ENCODE results near the gene KIF16B. TPM values are rescaled to one million over a fixed set of nuclear protein-coding genes. Genes with fewer than 3 reads are reported as not detected.

Gene KIF16B
- total RNA-seq, 1 experiment from 2014 or later, result 7.6 TPM

DNA sequence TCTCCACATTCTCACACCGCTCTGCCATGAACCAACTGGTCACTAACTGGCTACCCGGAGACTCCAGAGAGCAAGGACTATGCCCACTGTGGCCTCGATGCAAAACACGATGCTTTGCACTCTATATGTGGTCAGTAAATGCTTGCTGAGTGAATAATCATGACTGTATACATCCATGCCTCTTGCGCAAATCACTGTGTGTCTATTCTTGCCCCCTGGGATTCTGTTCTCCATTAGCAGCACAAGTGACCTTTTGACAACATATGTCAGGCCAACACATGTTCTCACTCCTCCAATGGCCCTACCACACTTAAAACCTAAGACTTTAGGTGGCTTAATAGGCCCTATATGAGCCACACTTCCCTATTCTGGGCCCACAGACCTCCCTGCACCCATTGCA, 16.9 kb downstream of the KIF16B start (continued):
- TF ChIP-seq, protein P1, sequence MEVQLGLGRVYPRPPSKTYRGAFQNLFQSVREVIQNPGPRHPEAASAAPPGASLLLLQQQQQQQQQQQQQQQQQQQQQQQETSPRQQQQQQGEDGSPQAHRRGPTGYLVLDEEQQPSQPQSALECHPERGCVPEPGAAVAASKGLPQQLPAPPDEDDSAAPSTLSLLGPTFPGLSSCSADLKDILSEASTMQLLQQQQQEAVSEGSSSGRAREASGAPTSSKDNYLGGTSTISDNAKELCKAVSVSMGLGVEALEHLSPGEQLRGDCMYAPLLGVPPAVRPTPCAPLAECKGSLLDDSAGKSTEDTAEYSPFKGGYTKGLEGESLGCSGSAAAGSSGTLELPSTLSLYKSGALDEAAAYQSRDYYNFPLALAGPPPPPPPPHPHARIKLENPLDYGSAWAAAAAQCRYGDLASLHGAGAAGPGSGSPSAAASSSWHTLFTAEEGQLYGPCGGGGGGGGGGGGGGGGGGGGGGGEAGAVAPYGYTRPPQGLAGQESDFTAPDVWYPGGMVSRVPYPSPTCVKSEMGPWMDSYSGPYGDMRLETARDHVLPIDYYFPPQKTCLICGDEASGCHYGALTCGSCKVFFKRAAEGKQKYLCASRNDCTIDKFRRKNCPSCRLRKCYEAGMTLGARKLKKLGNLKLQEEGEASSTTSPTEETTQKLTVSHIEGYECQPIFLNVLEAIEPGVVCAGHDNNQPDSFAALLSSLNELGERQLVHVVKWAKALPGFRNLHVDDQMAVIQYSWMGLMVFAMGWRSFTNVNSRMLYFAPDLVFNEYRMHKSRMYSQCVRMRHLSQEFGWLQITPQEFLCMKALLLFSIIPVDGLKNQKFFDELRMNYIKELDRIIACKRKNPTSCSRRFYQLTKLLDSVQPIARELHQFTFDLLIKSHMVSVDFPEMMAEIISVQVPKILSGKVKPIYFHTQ (CRISPR knock-in tag; IDR thresholded peaks at IDR 0.05), result no peak
- TF ChIP-seq, protein P2, sequence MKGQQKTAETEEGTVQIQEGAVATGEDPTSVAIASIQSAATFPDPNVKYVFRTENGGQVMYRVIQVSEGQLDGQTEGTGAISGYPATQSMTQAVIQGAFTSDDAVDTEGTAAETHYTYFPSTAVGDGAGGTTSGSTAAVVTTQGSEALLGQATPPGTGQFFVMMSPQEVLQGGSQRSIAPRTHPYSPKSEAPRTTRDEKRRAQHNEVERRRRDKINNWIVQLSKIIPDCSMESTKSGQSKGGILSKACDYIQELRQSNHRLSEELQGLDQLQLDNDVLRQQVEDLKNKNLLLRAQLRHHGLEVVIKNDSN (CRISPR knock-in tag; IDR thresholded peaks at IDR 0.05), result no peak
- TF ChIP-seq ETV6 (CRISPR knock-in tag; IDR thresholded peaks at IDR 0.05) (no peak), FOXK1 (CRISPR knock-in tag; IDR thresholded peaks at IDR 0.05) (no peak), JAZF1 (CRISPR knock-in tag; IDR thresholded peaks at IDR 0.05) (no peak), CREM (CRISPR knock-in tag; IDR thresholded peaks at IDR 0.05) (no peak)

DNA sequence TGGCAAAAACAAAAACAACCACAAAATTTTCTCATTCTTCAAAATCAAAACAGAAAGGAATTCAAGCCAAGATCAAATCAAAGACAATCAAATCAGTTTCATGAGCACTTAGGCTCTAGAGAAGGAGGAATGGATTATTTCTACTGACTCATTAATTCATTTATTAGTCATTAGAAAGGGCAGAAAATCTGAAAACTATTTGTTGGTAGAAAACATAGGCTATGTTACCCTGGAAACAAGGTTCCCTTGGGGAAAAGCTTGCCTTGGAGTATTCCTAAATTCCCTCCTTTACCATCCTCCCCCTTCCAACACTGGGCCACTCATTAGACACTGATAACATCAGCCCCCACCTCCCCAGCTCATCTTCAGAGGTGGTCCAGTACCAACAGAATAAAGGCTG, 17.5 kb downstream of the KIF16B start:
- ChIA-PET POLR2A (no interaction called here), CTCF (no interaction called here)
- H3K9me3 Mint-ChIP-seq, result peaks cover 17% of the 10 kb centered on the region
- no peaks in the 10 kb centered on the region for H3K27me3 Mint-ChIP-seq (ENCODE audit: low read depth)
- TF ChIP-seq, protein P3, sequence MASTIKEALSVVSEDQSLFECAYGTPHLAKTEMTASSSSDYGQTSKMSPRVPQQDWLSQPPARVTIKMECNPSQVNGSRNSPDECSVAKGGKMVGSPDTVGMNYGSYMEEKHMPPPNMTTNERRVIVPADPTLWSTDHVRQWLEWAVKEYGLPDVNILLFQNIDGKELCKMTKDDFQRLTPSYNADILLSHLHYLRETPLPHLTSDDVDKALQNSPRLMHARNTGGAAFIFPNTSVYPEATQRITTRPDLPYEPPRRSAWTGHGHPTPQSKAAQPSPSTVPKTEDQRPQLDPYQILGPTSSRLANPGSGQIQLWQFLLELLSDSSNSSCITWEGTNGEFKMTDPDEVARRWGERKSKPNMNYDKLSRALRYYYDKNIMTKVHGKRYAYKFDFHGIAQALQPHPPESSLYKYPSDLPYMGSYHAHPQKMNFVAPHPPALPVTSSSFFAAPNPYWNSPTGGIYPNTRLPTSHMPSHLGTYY (CRISPR knock-in tag; IDR thresholded peaks at IDR 0.05), result no peak
- TF ChIP-seq SMAD4 (CRISPR knock-in tag; IDR thresholded peaks at IDR 0.05) (no peak), FOXK1 (CRISPR knock-in tag; IDR thresholded peaks at IDR 0.05) (no peak), ELF4 (CRISPR knock-in tag; IDR thresholded peaks at IDR 0.05; ENCODE audit: low read depth) (no peak), ZNF138 (CRISPR knock-in tag; conservative IDR thresholded peaks at IDR 0.05) (no peak), SMAD3 (CRISPR knock-in tag; IDR thresholded peaks at IDR 0.05; ENCODE audit: borderline replicate concordance) (no peak), SOX15 (CRISPR knock-in tag; IDR thresholded peaks at IDR 0.05) (no peak)
- TF ChIP-seq, protein P4, sequence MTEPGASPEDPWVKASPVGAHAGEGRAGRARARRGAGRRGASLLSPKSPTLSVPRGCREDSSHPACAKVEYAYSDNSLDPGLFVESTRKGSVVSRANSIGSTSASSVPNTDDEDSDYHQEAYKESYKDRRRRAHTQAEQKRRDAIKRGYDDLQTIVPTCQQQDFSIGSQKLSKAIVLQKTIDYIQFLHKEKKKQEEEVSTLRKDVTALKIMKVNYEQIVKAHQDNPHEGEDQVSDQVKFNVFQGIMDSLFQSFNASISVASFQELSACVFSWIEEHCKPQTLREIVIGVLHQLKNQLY (CRISPR knock-in tag; IDR thresholded peaks at IDR 0.05), result no peak
- TF ChIP-seq, protein P5, sequence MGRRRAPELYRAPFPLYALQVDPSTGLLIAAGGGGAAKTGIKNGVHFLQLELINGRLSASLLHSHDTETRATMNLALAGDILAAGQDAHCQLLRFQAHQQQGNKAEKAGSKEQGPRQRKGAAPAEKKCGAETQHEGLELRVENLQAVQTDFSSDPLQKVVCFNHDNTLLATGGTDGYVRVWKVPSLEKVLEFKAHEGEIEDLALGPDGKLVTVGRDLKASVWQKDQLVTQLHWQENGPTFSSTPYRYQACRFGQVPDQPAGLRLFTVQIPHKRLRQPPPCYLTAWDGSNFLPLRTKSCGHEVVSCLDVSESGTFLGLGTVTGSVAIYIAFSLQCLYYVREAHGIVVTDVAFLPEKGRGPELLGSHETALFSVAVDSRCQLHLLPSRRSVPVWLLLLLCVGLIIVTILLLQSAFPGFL (CRISPR knock-in tag; IDR thresholded peaks at IDR 0.05; ENCODE audit: borderline replicate concordance), result no peak
- TF ChIP-seq, protein P6, sequence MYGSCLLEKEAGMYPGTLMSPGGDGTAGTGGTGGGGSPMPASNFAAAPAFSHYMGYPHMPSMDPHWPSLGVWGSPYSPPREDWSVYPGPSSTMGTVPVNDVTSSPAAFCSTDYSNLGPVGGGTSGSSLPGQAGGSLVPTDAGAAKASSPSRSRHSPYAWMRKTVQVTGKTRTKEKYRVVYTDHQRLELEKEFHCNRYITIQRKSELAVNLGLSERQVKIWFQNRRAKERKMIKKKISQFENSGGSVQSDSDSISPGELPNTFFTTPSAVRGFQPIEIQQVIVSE (CRISPR knock-in tag; IDR thresholded peaks at IDR 0.05; ENCODE audit: borderline replicate concordance), result no peak
- H3K4me1 Mint-ChIP-seq, result peaks cover 39% of the 10 kb centered on the region
- no peak for DNase-seq (ENCODE audit: low spot score)
- H3K27ac Mint-ChIP-seq, result no peak overlapping the region
- H3K4me3 Mint-ChIP-seq, result no peak overlapping the region
- ATAC-seq, result no peak
- peaks cover 10% of the 10 kb centered on the region for H3K36me3 Mint-ChIP-seq

DNA sequence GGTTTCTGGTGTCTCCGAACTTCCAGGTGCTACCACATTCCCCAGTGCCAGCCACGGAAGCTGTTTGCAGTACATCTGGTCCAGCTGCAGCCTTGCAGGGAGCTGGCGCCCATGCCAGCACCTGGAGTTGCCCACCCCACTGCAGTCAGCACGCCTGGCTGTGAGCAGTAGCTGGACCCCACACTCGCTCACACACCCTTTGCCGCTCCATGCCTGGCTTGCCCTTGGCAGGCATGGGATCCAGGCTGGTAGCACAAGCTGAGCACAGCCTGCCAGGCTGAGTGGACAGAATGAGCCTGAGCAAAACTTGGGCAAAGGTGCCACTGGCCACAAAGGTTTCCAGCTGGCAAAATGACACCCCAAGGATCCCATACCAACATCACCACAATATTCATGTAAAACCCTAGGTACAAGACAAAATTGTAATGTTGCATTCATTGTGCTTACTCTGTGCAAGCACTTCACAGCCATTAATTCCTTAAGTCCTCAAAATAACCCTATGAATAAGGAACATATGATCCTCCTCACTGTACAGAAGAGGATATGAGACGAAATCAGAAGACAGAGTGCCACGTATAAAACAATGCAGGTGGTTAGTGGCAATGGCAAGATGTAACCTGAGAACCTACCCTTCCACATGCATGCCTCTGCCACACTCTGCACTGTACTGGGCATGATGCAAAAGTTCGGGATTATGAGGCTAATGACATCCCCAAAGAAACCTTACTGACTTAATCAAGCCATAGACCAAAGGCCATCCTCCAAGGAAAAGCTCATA, 18.3 kb downstream of the KIF16B start:
- no peak overlapping the region for H3K4me3 Mint-ChIP-seq
- H3K9me3 Mint-ChIP-seq, result peaks cover 17% of the 10 kb centered on the region
- peaks cover 10% of the 10 kb centered on the region for H3K36me3 Mint-ChIP-seq
- H3K27me3 Mint-ChIP-seq (ENCODE audit: low read depth), result no peaks in the 10 kb centered on the region
- DNase-seq (ENCODE audit: low spot score) (no peak), ATAC-seq (no peak)
- no peak overlapping the region for H3K27ac Mint-ChIP-seq
- ChIA-PET POLR2A (no interaction called here), CTCF (no interaction called here)
- peaks cover 32% of the 10 kb centered on the region for H3K4me1 Mint-ChIP-seq
- TF ChIP-seq TP53 (CRISPR knock-in tag; IDR thresholded peaks at IDR 0.05), result no peak
- TF ChIP-seq, protein P7, sequence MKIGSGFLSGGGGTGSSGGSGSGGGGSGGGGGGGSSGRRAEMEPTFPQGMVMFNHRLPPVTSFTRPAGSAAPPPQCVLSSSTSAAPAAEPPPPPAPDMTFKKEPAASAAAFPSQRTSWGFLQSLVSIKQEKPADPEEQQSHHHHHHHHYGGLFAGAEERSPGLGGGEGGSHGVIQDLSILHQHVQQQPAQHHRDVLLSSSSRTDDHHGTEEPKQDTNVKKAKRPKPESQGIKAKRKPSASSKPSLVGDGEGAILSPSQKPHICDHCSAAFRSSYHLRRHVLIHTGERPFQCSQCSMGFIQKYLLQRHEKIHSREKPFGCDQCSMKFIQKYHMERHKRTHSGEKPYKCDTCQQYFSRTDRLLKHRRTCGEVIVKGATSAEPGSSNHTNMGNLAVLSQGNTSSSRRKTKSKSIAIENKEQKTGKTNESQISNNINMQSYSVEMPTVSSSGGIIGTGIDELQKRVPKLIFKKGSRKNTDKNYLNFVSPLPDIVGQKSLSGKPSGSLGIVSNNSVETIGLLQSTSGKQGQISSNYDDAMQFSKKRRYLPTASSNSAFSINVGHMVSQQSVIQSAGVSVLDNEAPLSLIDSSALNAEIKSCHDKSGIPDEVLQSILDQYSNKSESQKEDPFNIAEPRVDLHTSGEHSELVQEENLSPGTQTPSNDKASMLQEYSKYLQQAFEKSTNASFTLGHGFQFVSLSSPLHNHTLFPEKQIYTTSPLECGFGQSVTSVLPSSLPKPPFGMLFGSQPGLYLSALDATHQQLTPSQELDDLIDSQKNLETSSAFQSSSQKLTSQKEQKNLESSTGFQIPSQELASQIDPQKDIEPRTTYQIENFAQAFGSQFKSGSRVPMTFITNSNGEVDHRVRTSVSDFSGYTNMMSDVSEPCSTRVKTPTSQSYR (CRISPR knock-in tag; IDR thresholded peaks at IDR 0.05), result no peak
- TF ChIP-seq GTF2I (CRISPR knock-in tag; conservative IDR thresholded peaks at IDR 0.05), result no peak
- TF ChIP-seq IRF2 (CRISPR knock-in tag; IDR thresholded peaks at IDR 0.05; ENCODE audit: borderline replicate concordance, low read depth), result no peak
- TF ChIP-seq, protein P1 (CRISPR knock-in tag; IDR thresholded peaks at IDR 0.05), result no peak

Data from WTC11 (cell line).